HCT116 (cell line): Measurements from ENCODE around the gene MED25. TPM values are rescaled to one million over a fixed set of nuclear protein-coding genes. Genes with fewer than 3 reads are reported as not detected.

Experiments used
- ATAC-seq: fragments of 200-7000 bp; cut with Tn5 transposase; 2 replicates; pipeline ENCODE4 v1.9.1; 2020; ENCODE audit warnings: mild to moderate bottlenecking, moderate library complexity
- BruUV-seq: library from RNA; stranded (reverse); fragments of 400-500 nt; replicated peaks from 2 replicates; lab custom pipeline; 2021; lab: Mats Ljungman, UMichigan
- CTCF ChIA-PET: fragments of 300-600 bp; sonication (Branson Sonifier 250); formaldehyde crosslinking; loops from one replicate; lab custom pipeline; 2021; ENCODE audit warnings: antibody characterized with exemption; lab: Charles Lee
- POLR2A ChIA-PET: fragments of 300-600, 350-600 bp; sonication (Branson Sonifier 250); formaldehyde crosslinking; loops from one replicate; lab custom pipeline; 2021; ENCODE audit warnings: antibody characterized with exemption; lab: Charles Lee
- RAD21 ChIA-PET, 2 experiments: fragments of 300-600 bp; sonication (Branson Sonifier 250); formaldehyde crosslinking; loops; one replicate each; lab custom pipeline; 2023; ENCODE audit warnings: low total read pairs in 2 of 2; ENCODE audit not compliant: uncharacterized antibody in 2 of 2, unreplicated experiment in 2 of 2, low non-redundant PET in 1 of 2; lab: Charles Lee
- DNase-seq: peaks from one replicate; pipeline ENCODE4 v3.0.0-alpha.2; 2010; ENCODE audit warnings: low read depth, low spot score
- H2AFZ ChIP-seq: fragments of 200-600 bp; shearing (Covaris generic), sonication (generic); 2 replicates; pipeline ENCODE4 v1.6.1; 2017; ENCODE audit warnings: low read depth, mixed run types, mixed read lengths, antibody characterized with exemption, low read length; ENCODE audit not compliant: poor library complexity, severe bottlenecking
- H3K27ac ChIP-seq: 2 replicates; pipeline ENCODE4 v1.5.1; 2012; ENCODE audit warnings: low read depth, low read length
- H3K27me3 ChIP-seq: fragments of 200-600 bp; sonication (generic); 2 replicates; pipeline ENCODE4 v1.6.1; 2016; ENCODE audit warnings: mixed run types, low read length, mixed read lengths; ENCODE audit not compliant: insufficient read depth
- H3K36me3 ChIP-seq, 2 experiments: fragments of 200-500 bp in 1 of 2; fragments of 200-600 bp in 1 of 2; sonication (Bioruptor generic) in 1 of 2; sonication (generic) in 1 of 2; 2 replicates each; pipeline versions ENCODE4 v1.5.1 to v1.6.1; 2014 to 2016; ENCODE audit warnings: low read length in 2 of 2, inconsistent platforms in 1 of 2, mixed read lengths in 1 of 2, mixed run types in 1 of 2; ENCODE audit not compliant: insufficient read depth in 2 of 2, control insufficient read depth in 1 of 2
- H3K4me1 ChIP-seq, 2 experiments: fragments of 200-600 bp in 1 of 2; sonication (generic) in 1 of 2; 2 replicates each; pipeline versions ENCODE4 v1.5.1 to v1.6.1; 2012 to 2017; ENCODE audit warnings: low read length in 2 of 2, inconsistent platforms in 1 of 2, mild to moderate bottlenecking in 1 of 2, mixed read lengths in 1 of 2, mixed run types in 1 of 2, moderate library complexity in 1 of 2; ENCODE audit not compliant: insufficient read depth in 2 of 2, control insufficient read depth in 1 of 2
- H3K4me2 ChIP-seq: fragments of 200-600 bp; sonication (generic); 2 replicates; pipeline ENCODE4 v1.6.1; 2017; ENCODE audit warnings: mixed run types, low read length, mixed read lengths
- H3K4me3 ChIP-seq, 2 experiments: fragments of 200-600 bp in 1 of 2; sonication (generic) in 1 of 2; replicated peaks in 1 of 2; 2 replicates each; pipeline ENCODE4 v1.5.1; 2011 to 2016; ENCODE audit warnings: low read length in 2 of 2, control low read depth in 1 of 2, low read depth in 1 of 2, mild to moderate bottlenecking in 1 of 2, mixed read lengths in 1 of 2, mixed run types in 1 of 2
- H3K79me2 ChIP-seq: fragments of 200-600 bp; sonication (generic); 2 replicates; pipeline ENCODE4 v1.6.1; 2017; ENCODE audit warnings: mild to moderate bottlenecking, mixed run types, low read length, moderate library complexity, mixed read lengths; ENCODE audit not compliant: insufficient read depth
- H3K9ac ChIP-seq: fragments of 200-600 bp; sonication (generic); 2 replicates; pipeline ENCODE4 v1.6.1; 2016; ENCODE audit warnings: low read length, mixed read lengths
- H3K9me2 ChIP-seq: fragments of 200-600 bp; sonication (generic), shearing (Covaris generic); 2 replicates; pipeline ENCODE4 v1.6.1; 2017; ENCODE audit warnings: mixed run types, mild to moderate bottlenecking, moderate library complexity; ENCODE audit not compliant: insufficient read depth
- H3K9me3 ChIP-seq, 2 experiments: fragments of 200-500 bp in 1 of 2; fragments of 200-600 bp in 1 of 2; sonication (Bioruptor generic) in 1 of 2; sonication (generic) in 1 of 2; 2 replicates each; pipeline ENCODE4 v1.6.1; 2014 to 2017; ENCODE audit warnings: low read length in 2 of 2, mixed read lengths in 2 of 2, inconsistent platforms in 1 of 2, low read depth in 1 of 2, mild to moderate bottlenecking in 1 of 2, mixed run types in 1 of 2, moderate library complexity in 1 of 2; ENCODE audit not compliant: control insufficient read depth in 1 of 2, insufficient read depth in 1 of 2
- H4K20me1 ChIP-seq: fragments of 200-600 bp; sonication (generic), shearing (Covaris generic); 2 replicates; pipeline ENCODE4 v1.6.1; 2017; ENCODE audit warnings: mixed run types, mild to moderate bottlenecking, moderate library complexity; ENCODE audit not compliant: insufficient read depth
- CBX3 ChIP-seq: IDR thresholded peaks from 2 replicates; pipeline ENCODE4 v1.6.1; 2012; ENCODE audit warnings: low read depth
- CEBPB ChIP-seq: IDR thresholded peaks from 2 replicates; pipeline ENCODE4 v1.6.1; 2012; ENCODE audit warnings: low read depth
- EZH2phosphoT487 ChIP-seq: fragments of 200-600 bp; IDR thresholded peaks from 2 replicates; pipeline ENCODE4 v1.6.1; 2018; ENCODE audit warnings: antibody characterized with exemption, borderline replicate concordance
- JUND ChIP-seq: IDR thresholded peaks from 2 replicates; pipeline ENCODE4 v1.6.1; 2012
- POLR2A ChIP-seq: IDR thresholded peaks from 2 replicates; pipeline ENCODE4 v1.7.0; 2011; ENCODE audit warnings: borderline replicate concordance; ENCODE audit not compliant: insufficient read depth, insufficient read length; ENCODE audit errors: extremely low read depth
- POLR2AphosphoS5 ChIP-seq: IDR thresholded peaks from 2 replicates; pipeline ENCODE4 v1.6.1; 2011; ENCODE audit warnings: mild to moderate bottlenecking, low read depth, low read length, moderate library complexity
- RAD21 ChIP-seq: IDR thresholded peaks from 2 replicates; pipeline ENCODE4 v1.6.1; 2012; ENCODE audit warnings: low read depth, mild to moderate bottlenecking
- SIN3A ChIP-seq: IDR thresholded peaks from 2 replicates; pipeline ENCODE4 v1.6.1; 2012; ENCODE audit warnings: low read depth
- SP1 ChIP-seq: IDR thresholded peaks from 2 replicates; pipeline ENCODE4 v1.6.1; 2012; ENCODE audit warnings: low read depth
- SRF ChIP-seq: IDR thresholded peaks from 2 replicates; pipeline ENCODE4 v1.6.1; 2012; ENCODE audit warnings: low read depth
- TCF7L2 ChIP-seq: IDR thresholded peaks from 2 replicates; pipeline ENCODE4 v1.7.0; 2011; ENCODE audit warnings: borderline replicate concordance, inconsistent platforms; ENCODE audit not compliant: insufficient read depth, insufficient read length; ENCODE audit errors: extremely low read depth
- YY1 ChIP-seq: IDR thresholded peaks from 2 replicates; pipeline ENCODE4 v1.6.1; 2011; ENCODE audit warnings: low read length, low read depth, moderate library complexity, mild to moderate bottlenecking; ENCODE audit not compliant: insufficient replicate concordance; ENCODE audit errors: extremely low read depth
- ZFX ChIP-seq: fragments of 450-650 bp; IDR thresholded peaks from 2 replicates; pipeline ENCODE4 v1.6.1; 2017
- ZNF274 ChIP-seq: fragments of 200-500 bp; sonication (Bioruptor generic); IDR thresholded peaks from 2 replicates; pipeline ENCODE4 v1.6.1; 2014; ENCODE audit warnings: mild to moderate bottlenecking, low read depth, low read length, inconsistent platforms
- intact Hi-C: fragments of 100-400 bp; cut with micrococcal nuclease; formaldehyde crosslinking; loops from 2 replicates; pipeline ENCODE4 v1.10.0; 2022
- total RNA-seq: library from RNA; stranded (reverse); gene quantifications from one replicate; pipeline ENCODE4 v1.2.1, GENCODE V29; 2021; ENCODE audit not compliant: unreplicated experiment
- TF ChIP-seq, protein P1 (sequence below): IDR thresholded peaks from 2 replicates; pipeline ENCODE4 v1.6.1; 2011; ENCODE audit warnings: mild to moderate bottlenecking, low read length, moderate library complexity; ENCODE audit not compliant: insufficient replicate concordance; ENCODE audit errors: extremely low read depth
- TF ChIP-seq, protein P2 (sequence below): IDR thresholded peaks from 2 replicates; pipeline ENCODE4 v1.6.1; 2012
- TF ChIP-seq, protein P3 (sequence below): IDR thresholded peaks from 2 replicates; pipeline ENCODE4 v1.6.1; 2012

The MED25 gene
- total RNA-seq, 1 experiment from 2014 or later, result 77.7 TPM

DNA sequence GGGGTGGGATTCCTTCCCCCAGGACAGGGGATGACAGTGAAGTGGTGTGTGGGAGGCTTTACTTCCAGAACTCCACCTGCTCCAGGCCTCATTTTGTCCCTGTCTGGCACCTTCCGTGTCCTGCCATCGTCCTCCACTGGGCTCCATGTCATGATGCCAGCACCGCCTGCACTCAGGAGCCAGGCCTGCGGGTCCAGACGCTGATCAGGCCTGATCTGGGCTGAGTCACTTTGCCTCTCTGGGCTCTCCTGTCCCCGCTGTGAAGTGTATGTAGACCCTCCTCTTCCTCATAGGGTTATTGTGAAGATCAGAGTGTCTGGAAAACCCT is 14.6 kb upstream of the MED25 start:
- H3K4me1 ChIP-seq, result peaks cover 4 to 20% of the 10 kb centered on the region in 2 experiments; a peak in 3 of 4 replicates
- H3K27me3 ChIP-seq, result no peaks in the 10 kb centered on the region
- CTCF ChIA-PET, result interaction anchor here (2.4 kb wide), 1 partner anchor 37 kb away, joined by 8 read pairs; the partner anchor contains the start of gene AP2A1
- RAD21 ChIA-PET, result no interaction called here
- TF ChIP-seq CBX3 (no peak), SIN3A (no peak), JUND (no peak), ZFX (no peak), YY1 (no peak), RAD21 (no peak), EZH2phosphoT487 (no peak), POLR2AphosphoS5 (no peak), SP1 (no peak), SRF (no peak), POLR2A (no peak), TCF7L2 (no peak), ZNF274 (no peak), CEBPB (no peak)
- TF ChIP-seq, protein P1, sequence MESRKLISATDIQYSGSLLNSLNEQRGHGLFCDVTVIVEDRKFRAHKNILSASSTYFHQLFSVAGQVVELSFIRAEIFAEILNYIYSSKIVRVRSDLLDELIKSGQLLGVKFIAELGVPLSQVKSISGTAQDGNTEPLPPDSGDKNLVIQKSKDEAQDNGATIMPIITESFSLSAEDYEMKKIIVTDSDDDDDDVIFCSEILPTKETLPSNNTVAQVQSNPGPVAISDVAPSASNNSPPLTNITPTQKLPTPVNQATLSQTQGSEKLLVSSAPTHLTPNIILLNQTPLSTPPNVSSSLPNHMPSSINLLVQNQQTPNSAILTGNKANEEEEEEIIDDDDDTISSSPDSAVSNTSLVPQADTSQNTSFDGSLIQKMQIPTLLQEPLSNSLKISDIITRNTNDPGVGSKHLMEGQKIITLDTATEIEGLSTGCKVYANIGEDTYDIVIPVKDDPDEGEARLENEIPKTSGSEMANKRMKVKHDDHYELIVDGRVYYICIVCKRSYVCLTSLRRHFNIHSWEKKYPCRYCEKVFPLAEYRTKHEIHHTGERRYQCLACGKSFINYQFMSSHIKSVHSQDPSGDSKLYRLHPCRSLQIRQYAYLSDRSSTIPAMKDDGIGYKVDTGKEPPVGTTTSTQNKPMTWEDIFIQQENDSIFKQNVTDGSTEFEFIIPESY, result no peak
- TF ChIP-seq, protein P2, sequence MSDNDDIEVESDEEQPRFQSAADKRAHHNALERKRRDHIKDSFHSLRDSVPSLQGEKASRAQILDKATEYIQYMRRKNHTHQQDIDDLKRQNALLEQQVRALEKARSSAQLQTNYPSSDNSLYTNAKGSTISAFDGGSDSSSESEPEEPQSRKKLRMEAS, result no peak
- TF ChIP-seq, protein P3, sequence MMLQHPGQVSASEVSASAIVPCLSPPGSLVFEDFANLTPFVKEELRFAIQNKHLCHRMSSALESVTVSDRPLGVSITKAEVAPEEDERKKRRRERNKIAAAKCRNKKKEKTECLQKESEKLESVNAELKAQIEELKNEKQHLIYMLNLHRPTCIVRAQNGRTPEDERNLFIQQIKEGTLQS, result no peak
- H2AFZ ChIP-seq, result no peak overlapping the region
- no peak overlapping the region for H3K4me3 ChIP-seq
- intact Hi-C loops, result no loop called here
- H3K36me3 ChIP-seq, result peaks cover 5 to 18% of the 10 kb centered on the region in 2 experiments
- POLR2A ChIA-PET, result no interaction called here
- no peaks in the 10 kb centered on the region for H3K9me3 ChIP-seq
- BruUV-seq, result no TSS peak
- ATAC-seq (no peak), DNase-seq (no peak)
- H3K9me2 ChIP-seq, result no peaks in the 10 kb centered on the region
- H3K9ac ChIP-seq, result no peak overlapping the region
- no peaks in the 10 kb centered on the region for H4K20me1 ChIP-seq
- no peaks in the 10 kb centered on the region for H3K79me2 ChIP-seq
- no peak overlapping the region for H3K27ac ChIP-seq
- H3K4me2 ChIP-seq, result no peak overlapping the region
